B cell (primary cell): ENCODE measurements around the gene GALNT10. TPM values are rescaled to one million over a fixed set of nuclear protein-coding genes. Genes with fewer than 3 reads are reported as not detected.

Source experiments
- ATAC-seq: fragments of 200-7000 bp; cut with Tn5 transposase; one replicate; pipeline ENCODE4 v1.10.0; 2021; ENCODE audit warnings: low read depth, mild to moderate bottlenecking, moderate number of reproducible peaks, moderate library complexity
- CTCF ChIA-PET: fragments of 350-600 bp; sonication (Branson Sonifier 250); formaldehyde crosslinking; loops from one replicate; lab custom pipeline; 2021; ENCODE audit warnings: antibody characterized with exemption, inconsistent platforms; lab: Charles Lee
- POLR2A ChIA-PET: fragments of 350-600 bp; sonication (Branson Sonifier 250); formaldehyde crosslinking; loops from one replicate; lab custom pipeline; 2021; ENCODE audit warnings: antibody characterized with exemption; lab: Charles Lee
- DNase-seq: peaks from one replicate; pipeline ENCODE4 v3.0.0; 2013
- H2AFZ ChIP-seq: 2 replicates; pipeline ENCODE4 v1.6.1; 2012; ENCODE audit warnings: mild to moderate bottlenecking, low read depth, low read length; ENCODE audit not compliant: insufficient read depth, poor library complexity, severe bottlenecking
- H3K27ac ChIP-seq, 2 donors: 1 replicate in 1 of 2; 2 replicates in 1 of 2; pipeline ENCODE4 v1.5.1; 2012 to 2013; ENCODE audit warnings: low read length in 2 of 2, mild to moderate bottlenecking in 2 of 2, moderate library complexity in 1 of 2
- H3K27me3 ChIP-seq, 4 experiments: fragments of 200-600 bp in 1 of 4; sonication (generic) in 1 of 4; replicated peaks in 1 of 4; 1 replicate in 2 of 4; 2 replicates in 2 of 4; pipeline versions ENCODE4 v1.6.1 to v1.7.0; 2013 to 2016; ENCODE audit warnings: low read length in 3 of 4, mild to moderate bottlenecking in 2 of 4, mixed read lengths in 1 of 4, moderate library complexity in 1 of 4; ENCODE audit not compliant: insufficient read depth in 4 of 4, control insufficient read depth in 3 of 4; ENCODE audit errors: control extremely low read depth in 1 of 4
- H3K36me3 ChIP-seq, 2 experiments: replicated peaks in 1 of 2; 1 replicate in 1 of 2; 2 replicates in 1 of 2; pipeline versions ENCODE4 v1.6.1 to v1.7.1; 2013; ENCODE audit warnings: low read length in 1 of 2; ENCODE audit not compliant: insufficient read depth in 2 of 2, control insufficient read depth in 1 of 2; ENCODE audit errors: control extremely low read depth in 1 of 2, extremely low read depth in 1 of 2
- H3K4me1 ChIP-seq, 2 donors: fragments of 200-600 bp in 1 of 2; sonication (generic) in 1 of 2; 1 replicate in 1 of 2; 2 replicates in 1 of 2; pipeline versions ENCODE4 v1.5.1 to v1.6.1; 2013 to 2017; ENCODE audit warnings: low read length in 2 of 2; ENCODE audit not compliant: control insufficient read depth in 2 of 2, insufficient read depth in 2 of 2
- H3K4me2 ChIP-seq: replicated peaks from 2 replicates; pipeline ENCODE3; 2012; ENCODE audit warnings: mild to moderate bottlenecking, low read depth, low read length; ENCODE audit not compliant: poor library complexity, severe bottlenecking
- H3K4me3 ChIP-seq, 5 experiments: fragments of 200-600 bp in 1 of 5; sonication (generic) in 1 of 5; 1 replicate in 3 of 5; 2 replicates in 2 of 5; pipeline versions ENCODE4 v1.5.1 to v1.7.0; 2011 to 2016; ENCODE audit warnings: low read length in 4 of 5, mild to moderate bottlenecking in 4 of 5, low read depth in 2 of 5, control low read depth in 1 of 5, moderate library complexity in 1 of 5; ENCODE audit not compliant: insufficient read depth in 1 of 5; ENCODE audit errors: control extremely low read depth in 1 of 5, extremely low read depth in 1 of 5
- H3K79me2 ChIP-seq: fragments of 200-600 bp; sonication (generic); one replicate; pipeline ENCODE4 v1.6.0; 2016; ENCODE audit warnings: low read length; ENCODE audit not compliant: control insufficient read depth, insufficient read depth
- H3K9ac ChIP-seq: fragments of 200-600 bp; sonication (generic); 2 replicates; pipeline ENCODE4 v1.6.1; 2017; ENCODE audit warnings: mild to moderate bottlenecking, low read length, moderate library complexity
- H3K9me3 ChIP-seq, 3 donors: one replicate each; pipeline versions ENCODE4 v1.6.1 to v1.7.1; 2013; ENCODE audit warnings: low read length in 2 of 3; ENCODE audit not compliant: control insufficient read depth in 2 of 3, insufficient read depth in 1 of 3; ENCODE audit errors: control extremely low read depth in 1 of 3
- H4K20me1 ChIP-seq: 2 replicates; pipeline ENCODE4 v1.6.0; 2012; ENCODE audit warnings: mild to moderate bottlenecking, low read length; ENCODE audit not compliant: insufficient read depth, control insufficient read depth, poor library complexity, severe bottlenecking
- H3K27ac Mint-ChIP-seq: one replicate; pipeline ENCODE4 v1.8.0; 2021; ENCODE audit warnings: mixed read lengths
- H3K27me3 Mint-ChIP-seq: one replicate; pipeline ENCODE4 v1.8.0; 2021; ENCODE audit warnings: mixed read lengths
- H3K4me1 Mint-ChIP-seq: one replicate; pipeline ENCODE4 v1.8.0; 2021; ENCODE audit warnings: mixed read lengths
- H3K4me3 Mint-ChIP-seq: one replicate; pipeline ENCODE4 v1.8.0; 2021; ENCODE audit warnings: mixed read lengths
- H3K9me3 Mint-ChIP-seq: one replicate; pipeline ENCODE4 v1.8.0; 2022; ENCODE audit warnings: mixed read lengths; ENCODE audit not compliant: insufficient read depth
- EZH2 ChIP-seq: IDR thresholded peaks from 2 replicates; pipeline ENCODE4 v1.6.1; 2012; ENCODE audit warnings: borderline replicate concordance, low read depth, mild to moderate bottlenecking, moderate library complexity, low read length; ENCODE audit not compliant: insufficient read depth, poor library complexity, severe bottlenecking
- WGBS: methylation state at CpG from one replicate; pipeline ENCODE4 v1.1.5; 2013; ENCODE audit warnings: missing lambda C conversion rate; ENCODE audit not compliant: insufficient coverage; 5-methylcytosine and 5-hydroxymethylcytosine counted together
- intact Hi-C: fragments of 100-400 bp; cut with micrococcal nuclease; formaldehyde crosslinking; loops from one replicate; pipeline ENCODE4 v1.10.0; 2022
- polyA plus RNA-seq: library from polyadenylated mRNA; depleted of rRNA; stranded (reverse); fragments of >200 nt; gene quantifications from 2 replicates; pipeline ENCODE4 v1.2.3, GENCODE V29; 2012
- total RNA-seq, 2 donors: library from RNA; stranded (reverse); fragments of 120-200 nt in 1 of 2; gene quantifications; 1 replicate in 1 of 2; 2 replicates in 1 of 2; pipeline versions ENCODE4 v1.2.3 to v1.2.4, GENCODE V29; 2013 to 2022
- TF ChIP-seq, protein P1 (sequence below): fragments of 200-600 bp; IDR thresholded peaks from one replicate; pipeline ENCODE4 v1.8.0; 2022; ENCODE audit warnings: antibody characterized with exemption, mild to moderate bottlenecking

GALNT10 gene
- total and polyA plus RNA-seq, 2 donors (not counting 1 experiment from before 2014, with no cell fraction given) = 27.7 to 42.8 TPM

DNA sequence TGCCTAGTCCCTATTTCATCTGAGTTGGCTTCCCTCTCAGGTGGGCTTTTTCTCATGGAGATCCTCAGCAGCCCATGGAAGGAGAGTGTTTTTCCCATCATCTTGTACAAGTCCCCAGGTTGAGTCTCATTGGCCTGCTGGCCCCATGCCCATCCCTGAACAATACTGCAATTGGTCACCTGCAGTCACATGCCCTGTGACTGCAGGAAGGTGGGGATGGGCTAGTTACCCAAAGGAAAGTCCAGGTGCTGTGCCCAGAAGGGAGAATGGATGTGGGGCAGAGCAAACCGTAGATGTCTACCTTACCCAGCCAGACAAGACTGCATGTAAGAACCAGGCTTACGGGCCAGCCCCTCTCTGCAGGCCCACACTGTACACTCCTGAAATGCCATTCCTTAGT lies 201.3 kb downstream of the GALNT10 start:
- Histone ChIP-seq H3K4me1 (peaks cover 4 to 14% of the 10 kb centered on the region in 2 donors), H3K79me2 (no peaks in the 10 kb centered on the region), H3K4me2 (no peak overlapping the region), H2AFZ (no peak overlapping the region), H3K27me3 (no peaks in the 10 kb centered on the region), H3K36me3 (peaks cover 9 to 37% of the 10 kb centered on the region in 2 experiments), H3K9ac (no peak overlapping the region), H3K4me3 (no peak overlapping the region), H4K20me1 (no peaks in the 10 kb centered on the region), H3K27ac (no peak overlapping the region), H3K9me3 (no peaks in the 10 kb centered on the region)
- H3K9me3 Mint-ChIP-seq = no peaks in the 10 kb centered on the region
- DNase-seq (no peak), ATAC-seq (no peak)
- WGBS = 100% methylated on average over 2 of the region's 2 CpGs
- CTCF ChIA-PET = no interaction called here
- intact Hi-C loops = no loop called here
- POLR2A ChIA-PET = no interaction called here
- no peak overlapping the region for H3K4me3 Mint-ChIP-seq
- no peak for TF ChIP-seq EZH2
- TF ChIP-seq, protein P1, sequence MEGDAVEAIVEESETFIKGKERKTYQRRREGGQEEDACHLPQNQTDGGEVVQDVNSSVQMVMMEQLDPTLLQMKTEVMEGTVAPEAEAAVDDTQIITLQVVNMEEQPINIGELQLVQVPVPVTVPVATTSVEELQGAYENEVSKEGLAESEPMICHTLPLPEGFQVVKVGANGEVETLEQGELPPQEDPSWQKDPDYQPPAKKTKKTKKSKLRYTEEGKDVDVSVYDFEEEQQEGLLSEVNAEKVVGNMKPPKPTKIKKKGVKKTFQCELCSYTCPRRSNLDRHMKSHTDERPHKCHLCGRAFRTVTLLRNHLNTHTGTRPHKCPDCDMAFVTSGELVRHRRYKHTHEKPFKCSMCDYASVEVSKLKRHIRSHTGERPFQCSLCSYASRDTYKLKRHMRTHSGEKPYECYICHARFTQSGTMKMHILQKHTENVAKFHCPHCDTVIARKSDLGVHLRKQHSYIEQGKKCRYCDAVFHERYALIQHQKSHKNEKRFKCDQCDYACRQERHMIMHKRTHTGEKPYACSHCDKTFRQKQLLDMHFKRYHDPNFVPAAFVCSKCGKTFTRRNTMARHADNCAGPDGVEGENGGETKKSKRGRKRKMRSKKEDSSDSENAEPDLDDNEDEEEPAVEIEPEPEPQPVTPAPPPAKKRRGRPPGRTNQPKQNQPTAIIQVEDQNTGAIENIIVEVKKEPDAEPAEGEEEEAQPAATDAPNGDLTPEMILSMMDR = no peak
- peaks cover 22% of the 10 kb centered on the region for H3K4me1 Mint-ChIP-seq
- no peaks in the 10 kb centered on the region for H3K27me3 Mint-ChIP-seq
- no peak overlapping the region for H3K27ac Mint-ChIP-seq

DNA sequence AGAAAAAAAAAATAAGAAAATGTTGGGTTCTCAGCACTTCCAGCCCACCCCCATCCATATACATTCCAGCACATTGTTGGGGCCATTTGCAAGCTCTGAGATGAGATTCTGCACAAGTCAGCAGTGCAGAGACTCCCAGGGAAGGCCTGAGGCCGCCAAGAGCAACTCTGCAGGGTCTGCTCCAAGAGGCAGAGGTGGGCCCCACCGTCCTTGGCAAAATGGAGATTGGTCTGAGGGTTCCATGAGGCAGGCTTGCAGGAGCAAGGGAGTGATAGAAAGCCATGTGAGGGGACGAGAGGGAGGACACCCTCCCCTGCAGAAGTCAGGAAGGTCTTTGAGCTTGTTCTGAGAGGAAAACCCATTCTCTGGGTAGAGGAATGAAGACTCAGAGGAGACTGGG lies 203.3 kb downstream of the GALNT10 start:
- TF ChIP-seq, protein P1 = no peak
- no peak for TF ChIP-seq EZH2
- H3K36me3 ChIP-seq = peaks cover 4 to 27% of the 10 kb centered on the region in 2 experiments
- ChIA-PET POLR2A (no interaction called here), CTCF (interaction anchor here (0.8 to 1.4 kb wide), 2 partner anchors 204 to 321 kb away, joined by 3 to 5 read pairs; partner anchors contain the start of gene GALNT10)
- no peak overlapping the region for H3K4me3 ChIP-seq
- H3K4me1 ChIP-seq = peaks cover 4 to 14% of the 10 kb centered on the region in 2 donors
- H4K20me1 ChIP-seq = no peaks in the 10 kb centered on the region
- H3K27ac ChIP-seq = no peak overlapping the region
- no peak overlapping the region for H3K9ac ChIP-seq
- 94% methylated on average over 2 of the region's 3 CpGs for WGBS
- Mint-ChIP-seq H3K4me3 (no peak overlapping the region), H3K9me3 (no peaks in the 10 kb centered on the region), H3K4me1 (peaks cover 24% of the 10 kb centered on the region), H3K27ac (no peak overlapping the region), H3K27me3 (no peaks in the 10 kb centered on the region)
- H3K79me2 ChIP-seq = no peaks in the 10 kb centered on the region
- ATAC-seq = no peak
- no peaks in the 10 kb centered on the region for H3K9me3 ChIP-seq
- no peak overlapping the region for H3K4me2 ChIP-seq
- H3K27me3 ChIP-seq = no peaks in the 10 kb centered on the region
- no peak for DNase-seq
- intact Hi-C loops = no loop called here
- H2AFZ ChIP-seq = no peak overlapping the region
